ENCODE data around the gene EFCAB8.
"Not testable (repeated sequence)": the region's sequence is repeated elsewhere in the genome, so short reads cannot be mapped to it uniquely, and the experiment has no call there.

The EFCAB8 gene

DNA sequence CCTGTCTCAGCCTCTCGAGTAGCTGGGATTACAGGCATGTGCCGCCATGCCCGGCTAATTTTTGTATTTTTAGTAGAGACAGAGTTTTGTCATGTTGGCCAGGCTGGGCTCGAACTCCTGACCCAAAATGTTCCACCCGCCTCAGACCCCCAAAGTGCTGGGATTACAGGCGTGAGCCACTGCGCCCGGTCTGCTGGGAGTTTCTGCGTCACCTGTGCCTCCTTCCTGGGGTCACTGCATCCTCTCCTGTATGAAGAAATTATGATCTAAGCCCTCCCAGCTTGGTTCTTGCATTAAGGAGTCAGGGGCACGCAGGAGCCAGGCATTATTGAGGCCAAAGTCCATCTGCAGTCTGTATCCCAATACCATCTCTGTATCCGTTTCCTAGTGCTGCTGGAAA, 103.9 kb downstream of the EFCAB8 start:
- WGBS, 2 experiments: 91 to 92% methylated on average over 11 of the region's 11 CpGs
- not testable (repeated sequence) for H3K27me3 ChIP-seq (ENCODE audit: control insufficient read depth, insufficient read depth, low read length, poor library complexity, severe bottlenecking); H3K9me3 ChIP-seq (ENCODE audit: control insufficient read depth, low read length); H3K27ac ChIP-seq (ENCODE audit: insufficient read depth, low read depth, low read length, poor library complexity, severe bottlenecking); H3K4me1 ChIP-seq (ENCODE audit: control insufficient read depth, insufficient read depth, low read length); H3K36me3 ChIP-seq (ENCODE audit: control insufficient read depth, insufficient read depth, low read length); H3K4me3 ChIP-seq (ENCODE audit: insufficient read depth, low read depth, low read length)

DNA sequence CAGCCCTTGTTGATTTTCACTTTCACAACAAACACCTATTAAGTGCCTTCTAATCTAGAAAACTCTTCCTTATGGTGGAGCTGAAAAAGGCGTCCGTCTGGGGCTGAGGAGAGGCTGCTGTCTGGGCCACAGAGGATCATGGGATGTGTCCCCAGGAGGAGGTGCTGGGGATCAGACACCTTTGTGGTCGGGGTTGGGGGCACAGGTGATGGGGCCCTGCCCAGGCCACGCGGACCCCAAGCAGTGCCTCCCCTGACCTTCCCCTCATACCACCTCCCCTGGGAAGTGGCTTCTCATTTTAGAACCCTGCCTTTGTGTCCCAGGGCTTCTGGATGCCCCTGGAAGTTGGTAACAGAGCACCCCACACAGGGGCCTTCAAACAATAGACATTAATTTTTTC, 104.5 kb downstream of the EFCAB8 start:
- Histone ChIP-seq H3K4me3 (ENCODE audit: insufficient read depth, low read depth, low read length) (no peak overlapping the region), H3K9me3 (ENCODE audit: control insufficient read depth, low read length) (no peaks in the 10 kb centered on the region), H3K27me3 (ENCODE audit: control insufficient read depth, insufficient read depth, low read length, poor library complexity, severe bottlenecking) (no peaks in the 10 kb centered on the region), H3K27ac (ENCODE audit: insufficient read depth, low read depth, low read length, poor library complexity, severe bottlenecking) (no peak overlapping the region), H3K36me3 (ENCODE audit: control insufficient read depth, insufficient read depth, low read length) (no peaks in the 10 kb centered on the region), H3K4me1 (ENCODE audit: control insufficient read depth, insufficient read depth, low read length) (no peaks in the 10 kb centered on the region)
- WGBS, 2 experiments: 95% methylated on average over 5 of the region's 5 CpGs

DNA sequence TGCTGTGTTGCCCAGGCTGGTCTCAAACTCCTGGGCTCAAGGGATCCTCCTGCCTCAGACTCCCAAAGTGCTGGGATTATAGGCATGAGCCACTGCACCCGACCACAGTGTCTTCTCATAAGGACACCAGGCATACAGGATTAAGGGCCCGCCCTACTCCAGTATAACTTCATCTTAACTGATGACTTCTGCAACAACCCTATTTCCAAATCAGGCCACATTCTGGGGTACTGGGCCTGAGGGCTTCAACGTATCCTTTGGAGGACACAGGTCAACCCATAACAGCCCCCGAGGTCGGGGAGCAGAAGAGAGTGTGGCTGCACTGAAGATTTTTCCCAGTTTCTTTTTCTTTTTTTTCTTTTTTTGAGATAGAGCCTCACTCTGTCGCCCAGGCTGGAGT, 105.9 kb downstream of the EFCAB8 start:
- Histone ChIP-seq H3K27ac (ENCODE audit: insufficient read depth, low read depth, low read length, poor library complexity, severe bottlenecking) (no peak overlapping the region), H3K27me3 (ENCODE audit: control insufficient read depth, insufficient read depth, low read length, poor library complexity, severe bottlenecking) (no peaks in the 10 kb centered on the region), H3K36me3 (ENCODE audit: control insufficient read depth, insufficient read depth, low read length) (no peaks in the 10 kb centered on the region), H3K4me3 (ENCODE audit: insufficient read depth, low read depth, low read length) (no peak overlapping the region), H3K4me1 (ENCODE audit: control insufficient read depth, insufficient read depth, low read length) (no peaks in the 10 kb centered on the region), H3K9me3 (ENCODE audit: control insufficient read depth, low read length) (no peaks in the 10 kb centered on the region)
- 92 to 93% methylated on average over 6 of the region's 6 CpGs for WGBS, 2 experiments

DNA sequence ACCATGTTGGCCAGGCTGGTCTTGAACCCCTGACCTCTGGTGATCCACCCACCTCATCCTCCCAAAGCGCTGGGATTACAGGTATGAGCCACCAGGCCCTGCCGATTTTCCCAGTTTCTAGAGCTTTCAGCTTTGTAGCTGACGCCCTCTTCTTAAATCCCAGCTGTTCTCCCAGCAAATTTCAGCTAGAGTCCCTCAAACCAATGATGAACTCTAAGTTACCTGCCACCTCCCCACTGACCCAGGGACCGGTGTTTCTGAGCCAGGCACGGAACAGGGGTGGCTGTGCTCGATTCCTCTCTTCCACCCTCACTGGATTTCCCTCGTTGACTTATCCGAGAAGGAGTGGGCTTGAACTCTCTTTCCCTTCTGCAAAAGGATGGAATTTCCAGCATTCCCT, 106.4 kb downstream of the EFCAB8 start:
- Histone ChIP-seq H3K27me3 (ENCODE audit: control insufficient read depth, insufficient read depth, low read length, poor library complexity, severe bottlenecking) (no peaks in the 10 kb centered on the region), H3K36me3 (ENCODE audit: control insufficient read depth, insufficient read depth, low read length) (no peaks in the 10 kb centered on the region), H3K27ac (ENCODE audit: insufficient read depth, low read depth, low read length, poor library complexity, severe bottlenecking) (no peak overlapping the region), H3K9me3 (ENCODE audit: control insufficient read depth, low read length) (no peaks in the 10 kb centered on the region), H3K4me3 (ENCODE audit: insufficient read depth, low read depth, low read length) (no peak overlapping the region), H3K4me1 (ENCODE audit: control insufficient read depth, insufficient read depth, low read length) (no peaks in the 10 kb centered on the region)
- WGBS, 2 experiments: 93% methylated on average over 8 of the region's 8 CpGs

DNA sequence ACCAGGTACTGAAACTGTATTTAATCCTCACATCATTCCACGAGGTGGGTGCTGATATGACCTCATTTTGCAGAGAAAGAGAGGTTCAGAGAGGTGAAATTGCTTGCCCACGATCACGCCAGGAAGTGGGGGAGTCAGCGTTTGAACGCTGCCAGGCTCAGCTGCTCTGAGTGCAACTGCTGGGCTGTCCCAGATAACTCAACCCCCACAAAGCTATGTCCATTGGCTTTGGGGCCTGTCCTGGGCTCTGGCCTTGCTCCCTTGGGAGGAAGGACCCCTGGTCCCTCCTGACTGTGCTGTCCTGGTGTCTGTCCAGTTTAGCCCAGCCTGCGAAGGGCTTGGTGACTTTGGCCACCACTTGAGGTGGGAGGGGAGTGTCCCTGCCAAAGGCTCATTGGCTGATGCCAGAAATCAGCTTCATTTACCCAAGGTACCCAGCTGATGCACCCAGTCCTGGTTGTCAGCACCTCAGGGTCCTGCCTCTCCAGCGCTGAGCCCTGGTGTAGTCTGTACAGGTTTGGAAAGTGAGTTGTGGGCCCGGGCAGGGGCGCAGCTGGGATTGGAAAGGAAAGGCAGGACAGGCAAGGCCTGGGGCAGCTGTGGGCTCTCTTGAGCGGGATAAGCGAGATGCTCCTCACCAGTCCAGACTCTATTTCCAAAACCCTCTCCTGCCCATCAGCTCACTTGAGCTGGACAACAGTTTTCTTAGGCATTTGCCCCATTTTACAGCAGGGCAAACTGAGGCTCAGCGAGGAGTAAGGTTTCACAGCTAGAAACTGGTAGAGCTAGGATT, 107.1 kb downstream of the EFCAB8 start:
- 92% methylated on average over 12 of the region's 12 CpGs for WGBS, 2 experiments
- Histone ChIP-seq H3K4me1 (ENCODE audit: control insufficient read depth, insufficient read depth, low read length) (no peaks in the 10 kb centered on the region), H3K27ac (ENCODE audit: insufficient read depth, low read depth, low read length, poor library complexity, severe bottlenecking) (no peak overlapping the region), H3K27me3 (ENCODE audit: control insufficient read depth, insufficient read depth, low read length, poor library complexity, severe bottlenecking) (no peaks in the 10 kb centered on the region), H3K9me3 (ENCODE audit: control insufficient read depth, low read length) (no peaks in the 10 kb centered on the region), H3K4me3 (ENCODE audit: insufficient read depth, low read depth, low read length) (no peak overlapping the region), H3K36me3 (ENCODE audit: control insufficient read depth, insufficient read depth, low read length) (no peaks in the 10 kb centered on the region)

DNA sequence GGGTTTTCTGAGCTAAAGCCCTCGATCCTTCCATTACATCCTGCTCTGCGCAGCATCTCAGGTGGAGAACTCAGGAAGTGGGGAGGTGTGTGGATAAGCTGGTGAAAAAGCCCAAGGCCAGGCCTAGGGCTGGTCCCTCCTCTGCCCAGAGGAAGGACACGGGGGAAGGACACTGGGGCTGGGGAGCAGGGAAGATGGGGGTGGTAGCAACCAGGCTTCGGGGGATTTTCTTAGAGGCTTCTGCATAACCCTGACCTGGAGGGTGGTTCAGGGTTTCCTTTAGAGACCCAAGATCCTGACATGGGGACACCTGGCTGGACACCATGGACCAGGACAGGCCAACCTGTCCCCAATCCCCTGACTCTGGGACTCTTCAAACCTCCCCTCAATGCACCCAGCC, 107.7 kb downstream of the EFCAB8 start:
- Histone ChIP-seq H3K36me3 (ENCODE audit: control insufficient read depth, insufficient read depth, low read length) (no peaks in the 10 kb centered on the region), H3K4me3 (ENCODE audit: insufficient read depth, low read depth, low read length) (no peak overlapping the region)
- 93 to 95% methylated on average over 4 of the region's 4 CpGs for WGBS, 2 experiments

DNA sequence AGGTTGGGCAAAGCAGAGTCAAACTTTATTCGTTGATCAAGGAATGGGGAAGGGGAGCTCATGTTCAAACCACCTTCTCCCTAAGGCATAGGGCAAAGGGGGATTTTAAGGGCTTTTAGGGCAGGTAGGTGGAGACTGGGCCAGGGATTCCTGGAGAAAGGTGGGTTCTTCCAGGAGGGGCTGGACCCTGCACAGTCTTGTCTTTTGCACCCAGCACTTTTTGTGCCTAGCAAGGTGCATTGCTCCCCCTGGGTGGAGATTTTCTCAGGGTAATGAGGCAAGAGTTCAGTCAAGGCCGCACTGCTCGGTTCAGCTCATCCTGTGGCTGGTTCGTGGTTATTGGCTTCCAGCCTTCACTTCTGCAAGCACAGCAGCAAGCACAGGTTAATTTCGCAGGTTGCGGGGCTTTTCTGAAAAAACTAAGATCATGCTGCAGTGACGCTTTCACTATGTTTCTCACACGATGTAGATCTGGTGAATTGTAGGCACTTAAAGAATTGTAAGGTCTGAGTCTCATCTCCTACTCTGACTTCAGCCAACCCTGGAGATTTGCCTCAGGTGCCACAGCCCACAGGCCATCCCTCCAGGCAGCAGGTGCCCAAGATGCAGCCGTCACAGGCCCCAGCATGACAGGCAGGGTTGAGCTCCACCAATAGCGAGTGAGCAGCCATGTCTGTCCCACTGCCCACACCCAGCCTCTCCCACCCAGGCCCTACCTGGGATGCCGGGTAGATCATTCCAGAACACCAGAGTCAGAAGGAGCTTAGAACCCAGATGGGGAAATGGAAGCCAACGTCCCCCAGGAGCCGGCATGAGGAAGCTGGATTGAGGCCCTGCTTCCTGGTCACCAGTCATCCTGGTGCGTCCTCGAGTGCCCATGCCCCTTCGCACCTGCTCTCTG, 108.4 kb downstream of the EFCAB8 start:
- WGBS, 2 experiments: 92 to 94% methylated on average over 16 of the region's 16 CpGs
- H3K4me3 ChIP-seq (ENCODE audit: insufficient read depth, low read depth, low read length): no peak overlapping the region
- no peaks in the 10 kb centered on the region for H3K9me3 ChIP-seq (ENCODE audit: control insufficient read depth, low read length)
- H3K27me3 ChIP-seq (ENCODE audit: control insufficient read depth, insufficient read depth, low read length, poor library complexity, severe bottlenecking): no peaks in the 10 kb centered on the region
- no peaks in the 10 kb centered on the region for H3K36me3 ChIP-seq (ENCODE audit: control insufficient read depth, insufficient read depth, low read length)
- peaks cover 8% of the 10 kb centered on the region for H3K4me1 ChIP-seq (ENCODE audit: control insufficient read depth, insufficient read depth, low read length)
- H3K27ac ChIP-seq (ENCODE audit: insufficient read depth, low read depth, low read length, poor library complexity, severe bottlenecking): no peak overlapping the region

More for the DNA sequence above, 107.7 kb downstream of the EFCAB8 start:
- Histone ChIP-seq H3K4me1 (ENCODE audit: control insufficient read depth, insufficient read depth, low read length) (peaks cover 1% of the 10 kb centered on the region), H3K9me3 (ENCODE audit: control insufficient read depth, low read length) (no peaks in the 10 kb centered on the region), H3K27me3 (ENCODE audit: control insufficient read depth, insufficient read depth, low read length, poor library complexity, severe bottlenecking) (no peaks in the 10 kb centered on the region), H3K27ac (ENCODE audit: insufficient read depth, low read depth, low read length, poor library complexity, severe bottlenecking) (no peak overlapping the region)

DNA sequence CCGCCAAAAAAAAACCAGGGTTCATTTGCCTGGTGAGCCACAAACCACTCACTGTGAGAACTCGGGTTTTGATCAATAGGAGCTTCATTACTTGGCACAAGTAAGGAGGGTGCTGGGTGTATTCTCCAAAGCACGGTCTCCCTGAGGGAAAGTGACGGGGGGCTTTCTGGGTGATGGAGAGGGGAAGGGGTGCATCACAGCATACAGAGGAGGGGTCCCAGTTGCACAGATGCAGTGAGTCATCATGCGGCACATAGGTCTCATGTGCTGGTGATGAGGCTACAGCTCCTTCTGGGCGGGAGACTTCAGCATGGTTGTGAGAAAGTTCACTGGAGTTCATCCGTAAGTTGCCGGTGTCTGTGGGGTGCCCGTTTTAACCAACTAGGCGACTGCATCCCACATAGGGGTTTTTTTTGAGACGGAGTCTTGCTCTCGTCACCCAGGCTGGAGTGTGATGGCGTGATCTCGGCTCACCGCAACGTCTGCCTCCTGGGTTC, 109.3 kb downstream of the EFCAB8 start:
- no peaks in the 10 kb centered on the region for H3K27me3 ChIP-seq (ENCODE audit: control insufficient read depth, insufficient read depth, low read length, poor library complexity, severe bottlenecking)
- peaks cover 17% of the 10 kb centered on the region for H3K4me1 ChIP-seq (ENCODE audit: control insufficient read depth, insufficient read depth, low read length)
- 93% methylated on average over 16 of the region's 16 CpGs for WGBS, 2 experiments
- no peak overlapping the region for H3K27ac ChIP-seq (ENCODE audit: insufficient read depth, low read depth, low read length, poor library complexity, severe bottlenecking)
- H3K9me3 ChIP-seq (ENCODE audit: control insufficient read depth, low read length): no peaks in the 10 kb centered on the region
- no peak overlapping the region for H3K4me3 ChIP-seq (ENCODE audit: insufficient read depth, low read depth, low read length)
- H3K36me3 ChIP-seq (ENCODE audit: control insufficient read depth, insufficient read depth, low read length): no peaks in the 10 kb centered on the region

DNA sequence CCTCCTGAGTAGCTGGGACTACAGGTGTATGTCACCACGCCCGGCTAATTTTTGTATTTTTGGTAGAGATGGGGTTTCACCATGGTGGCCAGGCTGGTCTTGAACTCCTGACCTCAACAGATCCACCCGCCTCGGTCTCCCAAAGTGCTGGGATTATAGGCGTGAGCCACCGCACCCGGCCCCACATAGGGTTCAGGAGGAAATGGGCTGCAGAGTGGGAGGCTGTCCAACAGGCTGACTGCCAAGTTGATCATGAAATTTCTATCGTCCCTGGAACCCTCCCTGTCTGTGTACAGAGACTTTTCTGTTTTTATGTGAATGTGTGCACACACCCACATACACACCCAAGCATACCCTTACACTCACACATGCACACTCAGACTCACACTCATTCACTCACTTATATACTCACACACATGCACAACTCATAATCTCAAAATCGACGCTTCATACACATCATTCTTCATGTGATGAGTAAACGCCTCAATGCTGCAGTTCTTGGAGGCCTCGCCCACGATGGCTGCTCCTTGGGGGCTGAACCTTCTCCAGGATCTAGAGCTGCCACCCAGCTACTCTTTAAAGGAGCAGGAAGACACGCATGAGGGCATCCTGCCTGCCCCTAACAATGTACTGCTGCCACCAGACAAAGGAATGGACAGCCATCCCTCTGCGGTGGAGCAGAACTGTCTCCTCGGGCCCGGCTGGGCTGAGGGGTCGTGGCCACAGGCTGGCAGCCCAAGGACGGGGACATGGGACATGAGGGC, 109.9 kb downstream of the EFCAB8 start:
- Histone ChIP-seq H3K4me1 (ENCODE audit: control insufficient read depth, insufficient read depth, low read length) (peaks cover 18% of the 10 kb centered on the region), H3K4me3 (ENCODE audit: insufficient read depth, low read depth, low read length) (no peak overlapping the region), H3K36me3 (ENCODE audit: control insufficient read depth, insufficient read depth, low read length) (no peaks in the 10 kb centered on the region), H3K27me3 (ENCODE audit: control insufficient read depth, insufficient read depth, low read length, poor library complexity, severe bottlenecking) (no peaks in the 10 kb centered on the region), H3K27ac (ENCODE audit: insufficient read depth, low read depth, low read length, poor library complexity, severe bottlenecking) (no peak overlapping the region), H3K9me3 (ENCODE audit: control insufficient read depth, low read length) (no peaks in the 10 kb centered on the region)
- 91 to 92% methylated on average over 18 to 19 of the region's 19 CpGs for WGBS, 2 experiments

Measured in ectodermal cell (in vitro differentiated cells).